Activated T-helper 2 cell treated with anti-CD3 and anti-CD28 coated beads, Interferon-gamma antibody, Interleukin-2, Interleukin-4, amounts not matched to agents 10 μg/mL and 5 μg/mL and 100 μg/mL, durations not matched to agents 14 hours and 24 hours and 36 hours (primary cell): ENCODE results near the gene TMX4. TPM values are rescaled to one million over a fixed set of nuclear protein-coding genes. Genes with fewer than 3 reads are reported as not detected.
"Not testable (repeated sequence)": the region's sequence is repeated elsewhere in the genome, so short reads cannot be mapped to it uniquely, and the experiment has no call there.

Experiments
- DNase-seq: peaks from one replicate; pipeline ENCODE4 v3.0.0; 2021; ENCODE audit warnings: low spot score
- H3K27ac Mint-ChIP-seq: one replicate; pipeline ENCODE4 v1.8.0; 2021; ENCODE audit warnings: mixed read lengths
- H3K27me3 Mint-ChIP-seq: one replicate; pipeline ENCODE4 v1.8.0; 2021; ENCODE audit warnings: low read depth, mixed read lengths
- H3K36me3 Mint-ChIP-seq: one replicate; pipeline ENCODE4 v1.8.0; 2021; ENCODE audit warnings: low read depth, mixed read lengths
- H3K4me1 Mint-ChIP-seq: one replicate; pipeline ENCODE4 v1.8.0; 2021; ENCODE audit warnings: low read depth, mixed read lengths
- H3K4me3 Mint-ChIP-seq: one replicate; pipeline ENCODE4 v1.8.0; 2021; ENCODE audit warnings: low read depth, mild to moderate bottlenecking, moderate library complexity, mixed read lengths
- H3K9me3 Mint-ChIP-seq: one replicate; pipeline ENCODE4 v1.8.0; 2021; ENCODE audit warnings: mixed read lengths
- intact Hi-C: fragments of 100-400 bp; cut with micrococcal nuclease; formaldehyde crosslinking; loops from one replicate; pipeline ENCODE4 v1.15.1; 2023
- total RNA-seq: library from RNA; stranded (reverse); gene quantifications from 2 replicates; pipeline ENCODE4 v1.2.3, GENCODE V29; 2022

TMX4 gene
- total RNA-seq, 1 donor from 2014 or later = 30.0 TPM

- H3K27ac Mint-ChIP-seq = no peak overlapping the region
- DNase-seq = no peak
- no peaks in the 10 kb centered on the region for H3K9me3 Mint-ChIP-seq
- H3K4me1 Mint-ChIP-seq = peaks cover 13% of the 10 kb centered on the region
- H3K27me3 Mint-ChIP-seq = no peaks in the 10 kb centered on the region
- no peak overlapping the region for H3K4me3 Mint-ChIP-seq
- intact Hi-C loops = no loop called here
- H3K36me3 Mint-ChIP-seq = peaks cover 32% of the 10 kb centered on the region
Measured at GRCh38 chr20:7980332-7981046, 39.1 kb downstream of the TMX4 start.

GRCh38 chr20:7977709-7978108 is 41.9 kb downstream of the TMX4 start:
- H3K4me1 Mint-ChIP-seq = peaks cover 13% of the 10 kb centered on the region
- no peak for DNase-seq
- no peak overlapping the region for H3K27ac Mint-ChIP-seq
- H3K4me3 Mint-ChIP-seq = no peak overlapping the region
- H3K9me3 Mint-ChIP-seq = no peaks in the 10 kb centered on the region
- peaks cover 29% of the 10 kb centered on the region for H3K36me3 Mint-ChIP-seq
- peaks cover 8% of the 10 kb centered on the region for H3K27me3 Mint-ChIP-seq
- intact Hi-C loops = no loop called here

- no peak overlapping the region for H3K4me3 Mint-ChIP-seq
- intact Hi-C loops = no loop called here
- no peaks in the 10 kb centered on the region for H3K9me3 Mint-ChIP-seq
- H3K27me3 Mint-ChIP-seq = peaks cover 12% of the 10 kb centered on the region
- H3K4me1 Mint-ChIP-seq = peaks cover 8% of the 10 kb centered on the region
- no peak for DNase-seq
- no peak overlapping the region for H3K27ac Mint-ChIP-seq
- peaks cover 14% of the 10 kb centered on the region for H3K36me3 Mint-ChIP-seq
Measured at GRCh38 chr20:7975851-7976414, 43.6 kb downstream of the TMX4 start.

GRCh38 chr20:7974785-7975435 is 44.7 kb downstream of the TMX4 start:
- no peak for DNase-seq
- Mint-ChIP-seq H3K9me3 (no peaks in the 10 kb centered on the region), H3K27ac (no peak overlapping the region), H3K36me3 (peaks cover 4% of the 10 kb centered on the region), H3K27me3 (peaks cover 15% of the 10 kb centered on the region), H3K4me3 (no peak overlapping the region), H3K4me1 (no peaks in the 10 kb centered on the region)
- intact Hi-C loops = no loop called here

- DNase-seq = no peak
- Mint-ChIP-seq H3K9me3 (no peaks in the 10 kb centered on the region), H3K36me3 (no peaks in the 10 kb centered on the region), H3K27me3 (peaks cover 17% of the 10 kb centered on the region), H3K4me3 (no peak overlapping the region), H3K4me1 (no peaks in the 10 kb centered on the region), H3K27ac (no peak overlapping the region)
- intact Hi-C loops = no loop called here
Measured at GRCh38 chr20:7971536-7972280, 47.9 kb downstream of the TMX4 start.

DNA sequence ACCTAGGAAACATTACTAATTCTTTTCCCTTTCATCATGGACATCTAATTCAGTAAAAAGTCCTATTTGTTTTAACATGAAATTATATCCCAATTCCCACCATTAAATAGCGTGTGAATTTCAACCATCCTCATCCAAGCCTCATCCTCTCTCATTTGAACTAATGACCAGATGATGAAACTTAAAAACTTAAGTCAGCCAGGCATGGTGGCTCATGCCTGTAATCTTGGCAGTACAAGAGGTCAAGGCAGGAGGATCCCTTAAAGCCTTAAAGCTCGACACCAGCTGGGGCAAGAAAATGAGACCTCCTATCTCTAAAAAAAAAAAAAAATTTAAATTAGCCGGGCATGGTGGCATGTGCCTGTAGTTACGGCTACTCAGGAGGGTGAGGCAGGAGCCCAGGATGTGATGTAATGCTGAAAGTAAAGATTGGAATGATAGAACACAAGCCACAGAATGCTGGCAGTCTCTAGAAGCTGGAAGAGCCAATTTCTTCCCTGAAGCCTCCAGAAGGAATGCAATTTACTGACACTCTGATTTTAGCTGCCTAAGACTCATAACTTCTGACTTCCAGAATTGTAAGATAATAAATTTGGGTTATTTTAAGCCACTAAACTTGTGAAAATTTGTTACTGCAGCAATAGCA is 52.2 kb downstream of the TMX4 start:
- intact Hi-C loops = no loop called here
- H3K4me3 Mint-ChIP-seq = no peak overlapping the region

DNA sequence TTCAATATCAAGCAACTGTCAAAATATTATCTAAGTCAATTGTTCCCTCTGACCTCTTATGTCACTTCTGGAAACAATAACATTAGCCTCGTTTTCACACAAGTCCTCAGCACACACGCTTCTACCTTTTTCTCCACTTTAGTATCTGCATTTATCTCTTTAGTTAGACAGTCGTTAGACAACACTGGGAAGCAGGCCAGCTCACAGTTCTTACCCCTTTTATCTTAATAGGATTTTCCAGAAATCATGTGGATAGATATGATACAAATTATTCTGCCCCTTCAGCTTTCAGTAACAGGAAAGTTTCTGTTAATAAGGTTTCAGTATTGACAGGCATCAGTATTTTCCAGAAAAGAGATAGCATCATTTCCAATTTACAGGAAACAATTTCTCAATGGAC is 53.4 kb downstream of the TMX4 start:
- Mint-ChIP-seq H3K9me3 (no peaks in the 10 kb centered on the region), H3K27ac (no peak overlapping the region), H3K4me3 (no peak overlapping the region), H3K36me3 (no peaks in the 10 kb centered on the region), H3K27me3 (peaks cover 5% of the 10 kb centered on the region), H3K4me1 (no peaks in the 10 kb centered on the region)
- intact Hi-C loops = no loop called here
- DNase-seq = no peak

More for the DNA sequence above, 52.2 kb downstream of the TMX4 start:
- Mint-ChIP-seq H3K36me3 (no peaks in the 10 kb centered on the region), H3K9me3 (no peaks in the 10 kb centered on the region), H3K27me3 (peaks cover 8% of the 10 kb centered on the region), H3K27ac (no peak overlapping the region), H3K4me1 (no peaks in the 10 kb centered on the region)
- no peak for DNase-seq

DNA sequence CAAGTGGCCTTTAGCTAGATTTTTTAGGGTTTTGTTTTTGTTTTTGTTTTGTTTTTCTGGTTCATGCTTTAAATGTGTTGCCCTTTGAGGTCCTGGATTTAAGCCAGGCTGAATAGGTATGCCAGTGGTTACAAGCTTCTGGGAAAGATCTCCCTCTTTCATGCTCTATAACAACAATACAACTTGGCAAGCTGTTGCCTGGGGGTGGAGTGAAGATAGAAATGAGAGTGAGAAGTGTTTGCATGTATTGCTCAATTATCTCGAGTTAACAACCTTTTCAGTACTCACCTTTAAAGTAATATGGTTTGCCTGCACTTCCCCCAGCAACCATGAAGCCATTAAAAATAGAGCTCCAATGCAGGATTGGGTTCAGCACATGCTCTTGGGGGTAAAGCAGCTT is 60.1 kb downstream of the TMX4 start:
- no peaks in the 10 kb centered on the region for H3K27me3 Mint-ChIP-seq
- H3K4me3 Mint-ChIP-seq = no peak overlapping the region
- no peaks in the 10 kb centered on the region for H3K9me3 Mint-ChIP-seq
- no peak for DNase-seq
- intact Hi-C loops = no loop called here
- H3K4me1 Mint-ChIP-seq = no peaks in the 10 kb centered on the region
- no peak overlapping the region for H3K27ac Mint-ChIP-seq
- no peaks in the 10 kb centered on the region for H3K36me3 Mint-ChIP-seq

DNA sequence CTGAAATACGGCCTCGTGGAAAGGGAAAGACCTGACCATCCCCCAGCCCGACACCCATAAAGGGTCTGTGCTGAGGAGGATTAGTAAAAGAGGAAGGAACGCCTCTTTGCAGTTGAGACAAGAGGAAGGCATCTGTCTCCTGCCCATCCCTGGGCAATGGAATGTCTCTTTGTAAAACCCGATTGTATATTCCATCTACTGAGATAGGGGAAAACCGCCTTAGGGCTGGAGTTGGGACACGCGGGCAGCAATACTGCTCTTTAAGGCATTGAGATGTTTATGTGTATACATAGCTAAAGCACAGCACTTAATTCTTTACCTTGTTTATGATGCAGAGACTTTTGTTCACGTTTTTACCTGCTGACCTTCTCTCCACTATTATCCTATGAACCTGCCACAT is 63.0 kb downstream of the TMX4 start:
- not testable (repeated sequence) for H3K27ac Mint-ChIP-seq

DNA sequence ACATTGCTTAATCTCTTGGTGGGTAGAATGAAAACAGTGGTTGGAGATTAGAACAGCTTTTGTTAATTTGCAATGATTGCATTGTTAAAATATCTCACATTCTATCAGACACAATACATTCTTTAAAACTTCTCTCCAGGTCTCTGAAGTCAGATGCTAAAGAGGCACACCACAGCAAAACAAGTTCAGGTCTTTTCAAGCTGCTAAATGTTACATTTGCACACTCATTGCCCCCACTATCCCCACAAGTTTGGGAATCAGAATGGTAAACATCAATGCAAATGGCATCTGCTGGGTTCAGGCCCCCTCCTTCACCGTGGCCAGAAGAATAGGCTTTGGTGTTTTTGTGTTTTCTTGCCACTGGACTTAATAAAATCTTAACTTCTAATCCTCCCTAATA is 69.2 kb downstream of the TMX4 start:
- intact Hi-C loops = no loop called here
- Mint-ChIP-seq H3K4me1 (no peaks in the 10 kb centered on the region), H3K9me3 (no peaks in the 10 kb centered on the region), H3K27me3 (no peaks in the 10 kb centered on the region), H3K4me3 (no peak overlapping the region), H3K36me3 (no peaks in the 10 kb centered on the region), H3K27ac (no peak overlapping the region)
- no peak for DNase-seq

More for the DNA sequence above, 63.0 kb downstream of the TMX4 start:
- H3K4me1 Mint-ChIP-seq, intact Hi-C loops, DNase-seq, H3K9me3 Mint-ChIP-seq, H3K4me3 Mint-ChIP-seq, H3K36me3 Mint-ChIP-seq, H3K27me3 Mint-ChIP-seq: not testable (repeated sequence)

- Mint-ChIP-seq H3K4me1 (no peaks in the 10 kb centered on the region), H3K4me3 (no peak overlapping the region), H3K36me3 (no peaks in the 10 kb centered on the region), H3K27me3 (peaks cover 4% of the 10 kb centered on the region), H3K27ac (no peak overlapping the region), H3K9me3 (no peaks in the 10 kb centered on the region)
- DNase-seq = no peak
- intact Hi-C loops = no loop called here
Measured at GRCh38 chr20:7943891-7944290, 75.7 kb downstream of the TMX4 start.

DNA sequence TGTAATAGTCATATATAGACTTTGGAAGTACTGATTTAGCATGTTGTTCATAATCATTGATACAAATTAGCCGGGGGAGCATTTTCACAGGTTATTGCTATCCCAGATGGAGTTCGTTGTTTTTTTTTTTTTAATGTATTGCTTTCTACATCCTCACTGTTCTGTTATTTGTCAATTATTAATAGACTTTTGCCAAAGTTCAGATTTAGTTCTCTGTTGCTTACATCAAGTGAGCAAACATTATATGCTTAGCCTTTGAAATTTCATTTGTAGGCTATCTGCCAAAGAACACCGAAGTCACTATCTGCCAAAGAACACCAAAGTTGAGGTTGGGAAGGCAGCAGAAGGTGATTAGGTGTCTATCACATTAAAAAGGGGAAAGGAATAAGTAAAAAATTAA is 79.2 kb downstream of the TMX4 start, which contains the start of gene HAO1:
Gene HAO1 (minus strand): TSS at position 118 of the 400 bp plus-strand sequence. CDS start 36 bp downstream, at position 82.
- H3K9me3 Mint-ChIP-seq = no peaks in the 10 kb centered on the region

More for the DNA sequence above, 79.2 kb downstream of the TMX4 start, which contains the start of gene HAO1:
- H3K27me3 Mint-ChIP-seq = peaks cover 4% of the 10 kb centered on the region
- H3K4me3 Mint-ChIP-seq = no peak within 1 kb of the TSS
- no peaks in the 10 kb centered on the region for H3K36me3 Mint-ChIP-seq
- no peak for DNase-seq
- H3K4me1 Mint-ChIP-seq = no peaks in the 10 kb centered on the region
- no peak within 1 kb of the TSS for H3K27ac Mint-ChIP-seq
- intact Hi-C loops = no loop called here
